Heart left ventricle (tissue), 13 donors: ENCODE measurements around the gene RABGAP1.

Experiments used
- CTCF ChIP-seq, 12 donors: fragments of 200-600 bp; sonication (generic) in 4 of 12; IDR thresholded peaks; one replicate each; pipeline versions ENCODE4 v1.5.0 to v1.8.0; 2018 to 2022; ENCODE audit warnings: antibody characterized with exemption in 12 of 12, mild to moderate bottlenecking in 5 of 12
- POLR2A ChIP-seq, 2 donors: fragments of 450-650 bp; IDR thresholded peaks; one replicate each; pipeline ENCODE4 v1.6.1; 2017; ENCODE audit warnings: antibody characterized with exemption in 2 of 2, mild to moderate bottlenecking in 2 of 2, moderate library complexity in 2 of 2
- donor health status: ischemic (EF 13 %, LVEDD 7.1; RV severe dilation, severe dysfunction).
- donor health status: DM: no; HTN: yes; CAD: no.
- donor health status: DM: no; HTN: no; CAD: no.
- donor health status: ischemic (EF 25% LVEDD 6.9; RV normal size, moderate dysfunction).
- donor health status: ischemic (EF 25% LVEDD 5.7; RV mildly dilated, moderate dysfunction).
- donor health status: ischemic (EF 35%, LVEDD 5.7; RV mildly dilated, moderate dysfunction).
- donor health status: nonischemic (EF 11% LVEDD 7.7; RV severe dilation, severe dysfunction).
- donor health status: DM: yes; HTN: yes; CAD: no.
- donor health status: PGD.
- donor health status: ischemic (EF 29% LVEDD 5.4; RV normal size, mild dysfunction).
- donor health status: nonischemic (EF 23%, LVEDD 6.1; RV moderate dilation, normal function).

DNA sequence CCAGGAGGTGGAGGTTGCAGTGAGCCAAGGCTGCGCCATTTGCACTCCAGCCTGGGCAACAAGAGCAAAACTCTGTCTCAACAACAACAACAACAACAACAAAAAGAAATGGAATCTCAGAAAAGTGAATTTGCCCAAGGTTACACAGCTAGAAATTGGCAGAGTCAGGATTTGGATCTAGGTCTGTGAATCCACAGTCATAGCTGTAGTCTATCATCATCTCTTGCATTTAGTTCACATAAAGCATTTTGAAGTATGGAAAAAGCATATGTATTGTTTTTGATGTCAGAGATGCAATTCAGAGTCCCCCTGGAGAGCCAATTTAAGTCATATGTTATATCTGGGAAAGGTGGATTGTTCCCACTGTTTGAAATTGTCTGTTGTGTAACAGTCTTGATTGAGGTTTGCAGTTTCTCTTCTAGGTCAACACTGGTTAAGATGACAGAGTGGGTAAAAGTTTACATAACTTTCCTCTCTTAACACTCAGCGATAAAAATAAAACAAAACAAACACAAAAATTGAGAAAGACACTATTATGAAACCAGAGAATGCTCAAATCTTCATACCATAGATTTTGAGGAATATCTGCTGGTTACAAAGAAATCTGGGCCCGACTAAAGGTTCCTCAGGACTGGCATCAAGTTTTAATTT, 71.2 kb downstream of the RABGAP1 start:
- TF ChIP-seq CTCF (IDR thresholded peaks at IDR 0.05), result no peak
- TF ChIP-seq POLR2A (IDR thresholded peaks at IDR 0.05), result no peak
